NB4 (cell line): ENCODE measurements around the gene MBNL1.

Source experiments
- MYC ChIP-seq: IDR thresholded peaks from 2 replicates; pipeline ENCODE4 v1.6.1; 2011; ENCODE audit warnings: low read depth, low read length
- POLR2A ChIP-seq: IDR thresholded peaks from 2 replicates; pipeline ENCODE4 v1.6.1; 2011; ENCODE audit warnings: mild to moderate bottlenecking; ENCODE audit not compliant: insufficient read length; ENCODE audit errors: extremely low read depth
- TF ChIP-seq, protein P1 (sequence below): IDR thresholded peaks from one replicate; pipeline ENCODE4 v1.5.1; 2012; ENCODE audit warnings: low read depth, low read length
- TF ChIP-seq, protein P2 (sequence below): IDR thresholded peaks from 2 replicates; pipeline ENCODE4 v1.6.1; 2011; ENCODE audit warnings: low read depth, low read length

DNA sequence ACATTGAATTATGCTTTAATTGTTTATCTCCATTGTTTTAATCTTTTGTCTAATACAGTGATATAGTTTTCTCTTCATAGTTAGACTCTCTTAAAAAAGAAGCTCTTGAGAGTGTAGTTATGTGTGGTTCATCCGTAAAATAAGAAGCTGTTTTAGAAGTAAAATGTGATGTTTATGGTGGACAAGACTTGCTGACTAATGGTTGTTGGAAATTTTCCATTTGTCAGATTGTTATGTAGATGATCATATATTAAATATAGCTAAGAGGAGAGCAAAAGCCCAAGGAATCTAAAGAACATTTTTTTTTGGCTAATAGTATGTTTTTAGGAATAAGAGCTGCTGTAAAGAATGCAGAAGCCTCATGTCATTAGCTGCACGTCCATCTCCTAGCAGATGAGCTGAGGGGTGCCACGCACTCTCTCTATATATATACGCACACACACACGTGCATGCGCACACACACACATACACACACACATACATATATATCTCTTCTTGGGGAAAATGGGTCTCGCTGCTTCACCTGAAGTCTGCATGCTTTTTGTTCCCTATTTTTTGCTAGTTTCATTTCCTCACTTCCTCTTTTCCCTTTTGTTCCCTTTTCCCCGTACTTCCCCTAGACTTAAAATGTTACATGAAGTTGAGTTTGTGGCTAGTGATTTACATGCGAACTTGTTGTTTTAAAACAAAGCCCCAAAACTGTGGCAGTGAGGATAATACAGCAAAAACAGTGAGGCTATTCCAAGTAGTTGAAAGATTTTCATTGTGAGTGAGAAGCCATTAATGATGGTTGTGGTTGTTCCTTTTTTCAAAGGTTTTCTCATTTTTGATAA is 107.8 kb downstream of the MBNL1 start:
- TF ChIP-seq, protein P1, sequence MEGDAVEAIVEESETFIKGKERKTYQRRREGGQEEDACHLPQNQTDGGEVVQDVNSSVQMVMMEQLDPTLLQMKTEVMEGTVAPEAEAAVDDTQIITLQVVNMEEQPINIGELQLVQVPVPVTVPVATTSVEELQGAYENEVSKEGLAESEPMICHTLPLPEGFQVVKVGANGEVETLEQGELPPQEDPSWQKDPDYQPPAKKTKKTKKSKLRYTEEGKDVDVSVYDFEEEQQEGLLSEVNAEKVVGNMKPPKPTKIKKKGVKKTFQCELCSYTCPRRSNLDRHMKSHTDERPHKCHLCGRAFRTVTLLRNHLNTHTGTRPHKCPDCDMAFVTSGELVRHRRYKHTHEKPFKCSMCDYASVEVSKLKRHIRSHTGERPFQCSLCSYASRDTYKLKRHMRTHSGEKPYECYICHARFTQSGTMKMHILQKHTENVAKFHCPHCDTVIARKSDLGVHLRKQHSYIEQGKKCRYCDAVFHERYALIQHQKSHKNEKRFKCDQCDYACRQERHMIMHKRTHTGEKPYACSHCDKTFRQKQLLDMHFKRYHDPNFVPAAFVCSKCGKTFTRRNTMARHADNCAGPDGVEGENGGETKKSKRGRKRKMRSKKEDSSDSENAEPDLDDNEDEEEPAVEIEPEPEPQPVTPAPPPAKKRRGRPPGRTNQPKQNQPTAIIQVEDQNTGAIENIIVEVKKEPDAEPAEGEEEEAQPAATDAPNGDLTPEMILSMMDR = no peak
- TF ChIP-seq, protein P2, sequence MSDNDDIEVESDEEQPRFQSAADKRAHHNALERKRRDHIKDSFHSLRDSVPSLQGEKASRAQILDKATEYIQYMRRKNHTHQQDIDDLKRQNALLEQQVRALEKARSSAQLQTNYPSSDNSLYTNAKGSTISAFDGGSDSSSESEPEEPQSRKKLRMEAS = peak; percentile 39; the same call in 1 of the 2 replicates
- TF ChIP-seq POLR2A (no peak), MYC (no peak)
